RPMI7951 (cell line): ENCODE measurements around the gene CLEC4E. TPM values are rescaled to one million over a fixed set of nuclear protein-coding genes. Genes with fewer than 3 reads are reported as not detected.

Experiments used
- total RNA-seq: library from RNA; depleted of rRNA; stranded (reverse); fragments of >200 nt; shearing (Covaris generic); gene quantifications from 2 replicates; pipeline ENCODE4 v1.2.3, GENCODE V29; 2014; rRNA removed

The CLEC4E gene
- total RNA-seq, 1 experiment from 2014 or later, result not detected

Other genes starting within 250 kb of the CLEC4E start
- not detected in 2 replicates for gene CLEC6A, start 84.9 kb downstream of the CLEC4E start, total RNA-seq
- not detected in 2 replicates for gene CLEC4D, start 27.4 kb downstream of the CLEC4E start, total RNA-seq
- not detected in 2 replicates for gene AICDA, start 72.0 kb upstream of the CLEC4E start, total RNA-seq
- 0.68 TPM in 1 of 2 replicates, not detected in the other for gene MFAP5, start 121.9 kb upstream of the CLEC4E start, total RNA-seq
- gene RIMKLB, start 157.1 kb upstream of the CLEC4E start, total RNA-seq, result 9.9 and 10.2 TPM in 2 replicates